WERI-Rb-1 (cell line): Measurements from ENCODE around the gene SEMA5A.

ENCODE experiments used
- DNase-seq: peaks from one replicate; pipeline ENCODE4 v3.0.0-alpha.2; 2020
- H3K27ac ChIP-seq: fragments of 250-450 bp; sonication (Bioruptor Pico); 2 replicates; pipeline ENCODE4 v1.5.1; 2020; ENCODE audit warnings: mild to moderate bottlenecking, moderate library complexity
- H3K27me3 ChIP-seq: fragments of 250-450 bp; sonication (Bioruptor Pico); 2 replicates; pipeline ENCODE4 v1.5.1; 2021; ENCODE audit warnings: mild to moderate bottlenecking, low read depth, moderate library complexity; ENCODE audit not compliant: insufficient read depth, severe bottlenecking
- H3K36me3 ChIP-seq: fragments of 250-450 bp; sonication (Bioruptor Pico); 2 replicates; pipeline ENCODE4 v1.5.1; 2020; ENCODE audit warnings: mild to moderate bottlenecking, moderate library complexity
- H3K4me3 ChIP-seq: 2 replicates; pipeline ENCODE4 v1.5.1; 2011; ENCODE audit warnings: low read depth, mild to moderate bottlenecking, control low read depth, low read length
- H3K9me3 ChIP-seq: fragments of 250-450 bp; sonication (Bioruptor Pico); 2 replicates; pipeline ENCODE4 v1.5.1; 2021; ENCODE audit warnings: mild to moderate bottlenecking, moderate library complexity; ENCODE audit not compliant: severe bottlenecking
- TF ChIP-seq, protein P1 (sequence below): IDR thresholded peaks from 2 replicates; pipeline ENCODE4 v1.5.1; 2011; ENCODE audit warnings: low read depth, mild to moderate bottlenecking, control low read depth, inconsistent platforms, low read length

The SEMA5A gene

GRCh38 chr5:9071524-9071923 lies 474.4 kb downstream of the SEMA5A start:
- Histone ChIP-seq H3K4me3 (no peak overlapping the region), H3K27ac (no peak overlapping the region), H3K9me3 (no peaks in the 10 kb centered on the region), H3K36me3 (no peaks in the 10 kb centered on the region), H3K27me3 (no peaks in the 10 kb centered on the region)
- TF ChIP-seq, protein P1, sequence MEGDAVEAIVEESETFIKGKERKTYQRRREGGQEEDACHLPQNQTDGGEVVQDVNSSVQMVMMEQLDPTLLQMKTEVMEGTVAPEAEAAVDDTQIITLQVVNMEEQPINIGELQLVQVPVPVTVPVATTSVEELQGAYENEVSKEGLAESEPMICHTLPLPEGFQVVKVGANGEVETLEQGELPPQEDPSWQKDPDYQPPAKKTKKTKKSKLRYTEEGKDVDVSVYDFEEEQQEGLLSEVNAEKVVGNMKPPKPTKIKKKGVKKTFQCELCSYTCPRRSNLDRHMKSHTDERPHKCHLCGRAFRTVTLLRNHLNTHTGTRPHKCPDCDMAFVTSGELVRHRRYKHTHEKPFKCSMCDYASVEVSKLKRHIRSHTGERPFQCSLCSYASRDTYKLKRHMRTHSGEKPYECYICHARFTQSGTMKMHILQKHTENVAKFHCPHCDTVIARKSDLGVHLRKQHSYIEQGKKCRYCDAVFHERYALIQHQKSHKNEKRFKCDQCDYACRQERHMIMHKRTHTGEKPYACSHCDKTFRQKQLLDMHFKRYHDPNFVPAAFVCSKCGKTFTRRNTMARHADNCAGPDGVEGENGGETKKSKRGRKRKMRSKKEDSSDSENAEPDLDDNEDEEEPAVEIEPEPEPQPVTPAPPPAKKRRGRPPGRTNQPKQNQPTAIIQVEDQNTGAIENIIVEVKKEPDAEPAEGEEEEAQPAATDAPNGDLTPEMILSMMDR = no peak
- no peak for DNase-seq

DNA sequence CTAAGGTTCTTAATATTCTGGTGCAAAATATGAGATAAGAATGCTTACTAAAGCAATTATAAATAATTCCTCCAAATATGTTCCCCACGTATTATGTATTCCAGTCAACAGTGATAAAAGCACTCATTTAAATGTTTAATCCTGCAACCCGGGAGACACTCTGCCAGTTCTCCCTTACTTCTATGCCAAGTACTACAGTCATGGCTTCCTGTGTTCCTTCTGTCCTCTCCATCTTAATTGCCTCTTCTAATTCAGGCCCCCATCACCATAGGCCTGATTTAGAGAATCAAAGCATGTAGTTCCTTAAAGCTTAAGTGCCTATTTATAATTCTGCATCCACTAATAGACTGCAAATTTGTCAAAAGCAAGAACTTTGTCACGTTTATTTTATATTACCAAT lies 474.8 kb downstream of the SEMA5A start:
- Histone ChIP-seq H3K4me3 (no peak overlapping the region), H3K27me3 (no peaks in the 10 kb centered on the region), H3K27ac (no peak overlapping the region), H3K9me3 (no peaks in the 10 kb centered on the region), H3K36me3 (no peaks in the 10 kb centered on the region)
- DNase-seq = no peak
- TF ChIP-seq, protein P1 = no peak

DNA sequence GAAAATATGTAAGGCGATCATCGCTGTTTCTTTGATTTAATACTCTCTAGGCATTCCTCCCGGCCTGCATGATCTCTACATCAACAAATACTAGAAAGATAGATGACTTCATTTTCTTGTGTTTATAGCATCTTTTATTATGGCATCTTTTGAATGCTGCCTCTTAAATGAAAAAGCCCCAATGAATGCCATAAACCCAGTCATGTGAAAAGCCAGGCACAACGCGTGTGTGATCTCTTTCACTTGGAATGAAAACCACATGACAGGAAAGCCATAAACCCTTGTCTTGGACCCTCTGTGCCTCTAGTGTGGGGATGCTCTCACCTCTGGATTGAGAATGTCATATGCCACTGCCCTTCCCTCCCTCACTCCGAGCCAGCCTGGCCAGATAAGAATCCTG lies 476.2 kb downstream of the SEMA5A start:
- no peaks in the 10 kb centered on the region for H3K9me3 ChIP-seq
- H3K27me3 ChIP-seq = no peaks in the 10 kb centered on the region
- H3K27ac ChIP-seq = no peak overlapping the region
- TF ChIP-seq, protein P1 = no peak
- no peak for DNase-seq
- H3K4me3 ChIP-seq = no peak overlapping the region
- H3K36me3 ChIP-seq = no peaks in the 10 kb centered on the region

DNA sequence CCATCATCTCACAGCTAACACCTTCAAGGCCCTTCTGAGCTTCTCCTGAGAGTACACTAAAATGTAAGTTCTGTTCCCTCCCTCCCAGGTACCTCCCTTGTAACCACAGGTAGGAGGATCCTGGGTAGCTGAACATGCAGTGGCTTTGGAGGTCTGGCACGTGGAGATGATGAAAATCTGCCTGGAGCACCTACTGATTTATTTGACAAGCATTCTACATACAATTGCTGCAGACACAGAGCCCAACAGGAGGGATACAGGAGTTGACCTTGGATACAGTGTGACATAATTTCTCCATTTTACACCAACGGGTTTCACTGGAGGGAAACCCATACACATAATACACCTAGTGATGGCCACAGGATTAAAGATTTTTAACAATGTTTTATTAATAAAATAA lies 478.7 kb downstream of the SEMA5A start:
- TF ChIP-seq, protein P1 = no peak
- DNase-seq = no peak
- no peak overlapping the region for H3K4me3 ChIP-seq
- no peaks in the 10 kb centered on the region for H3K36me3 ChIP-seq
- H3K27me3 ChIP-seq = no peaks in the 10 kb centered on the region
- H3K27ac ChIP-seq = no peak overlapping the region
- H3K9me3 ChIP-seq = no peaks in the 10 kb centered on the region

DNA sequence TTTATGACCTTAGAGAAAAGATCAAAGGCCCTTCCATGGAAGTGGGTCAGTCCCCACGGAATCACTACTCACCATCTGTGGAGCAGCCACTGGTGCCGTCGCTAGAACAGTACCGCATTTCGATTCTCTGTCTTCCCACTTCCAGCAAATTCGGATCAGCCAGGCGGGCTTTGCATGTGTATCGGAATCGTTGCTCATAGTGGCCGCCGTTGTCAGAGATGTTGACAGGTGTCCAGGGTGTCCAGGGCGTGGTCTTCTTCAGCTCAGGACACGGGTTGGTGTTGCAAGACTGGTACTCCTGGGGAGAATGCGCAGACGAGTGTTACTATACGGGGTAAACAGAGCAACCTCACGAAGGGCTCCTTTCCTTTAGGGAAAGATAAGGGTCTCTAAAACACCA lies 479.5 kb downstream of the SEMA5A start:
- Histone ChIP-seq H3K4me3 (no peak overlapping the region), H3K27ac (no peak overlapping the region), H3K36me3 (no peaks in the 10 kb centered on the region), H3K27me3 (no peaks in the 10 kb centered on the region), H3K9me3 (no peaks in the 10 kb centered on the region)
- TF ChIP-seq, protein P1 = no peak
- no peak for DNase-seq

DNA sequence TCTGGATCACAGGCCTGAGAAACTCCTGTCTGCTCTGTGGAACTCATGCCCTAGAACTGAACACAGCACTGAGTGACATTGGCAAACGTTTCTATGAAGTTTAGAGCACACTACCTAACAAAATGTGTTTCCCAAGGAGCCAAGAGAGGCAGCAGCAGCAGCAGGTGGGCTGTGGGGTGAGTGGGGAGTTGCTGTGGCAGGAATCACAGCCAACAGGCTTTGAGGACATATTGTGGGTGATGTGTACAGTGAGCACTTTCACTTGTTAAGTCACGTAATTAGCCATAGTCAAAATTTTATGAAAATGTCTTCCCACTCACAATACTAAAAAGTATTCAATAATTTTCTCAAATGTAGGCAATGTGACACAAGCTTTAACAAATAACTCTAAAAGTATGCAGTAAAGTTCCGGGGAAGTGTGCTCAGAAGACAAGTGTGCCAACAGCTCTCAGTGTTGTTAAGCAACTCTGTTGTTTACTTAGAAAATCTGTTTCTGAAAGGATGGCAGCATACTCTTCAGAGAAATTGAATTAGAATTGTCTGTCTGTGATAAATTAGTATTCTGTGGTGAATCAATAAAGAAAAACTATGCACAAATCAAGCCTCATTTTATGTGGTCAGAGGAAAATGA lies 482.1 kb downstream of the SEMA5A start:
- Histone ChIP-seq H3K27me3 (no peaks in the 10 kb centered on the region), H3K27ac (no peak overlapping the region), H3K36me3 (no peaks in the 10 kb centered on the region), H3K4me3 (no peak overlapping the region), H3K9me3 (no peaks in the 10 kb centered on the region)
- TF ChIP-seq, protein P1 = no peak
- DNase-seq = no peak
